H9 (cell line): ENCODE measurements around the gene STX16. TPM values are rescaled to one million over a fixed set of nuclear protein-coding genes. Genes with fewer than 3 reads are reported as not detected.

Experiments
- DNase-seq: peaks from one replicate; pipeline ENCODE4 v3.0.0-alpha.2; 2017
- H2AFZ ChIP-seq: one replicate; pipeline ENCODE4 v1.6.1; 2013; ENCODE audit warnings: mild to moderate bottlenecking, low read length, control low read depth, moderate library complexity
- H2AK5ac ChIP-seq: 2 replicates; pipeline ENCODE4 v1.6.1; 2013; ENCODE audit warnings: low read length, control low read depth, mixed read lengths; ENCODE audit not compliant: insufficient read length
- H2BK120ac ChIP-seq: one replicate; pipeline ENCODE4 v1.6.1; 2013; ENCODE audit warnings: low read depth, mild to moderate bottlenecking, low read length, control low read depth, inconsistent platforms; ENCODE audit not compliant: poor library complexity, severe bottlenecking
- H2BK12ac ChIP-seq: 2 replicates; pipeline ENCODE4 v1.6.1; 2013; ENCODE audit warnings: low read length, control low read depth, mixed read lengths, low read depth; ENCODE audit not compliant: insufficient read length
- H2BK15ac ChIP-seq: 2 replicates; pipeline ENCODE4 v1.6.1; 2013; ENCODE audit warnings: low read depth, low read length, control low read depth
- H2BK20ac ChIP-seq: one replicate; pipeline ENCODE4 v1.6.1; 2013; ENCODE audit warnings: low read depth, mild to moderate bottlenecking, low read length, control low read depth, inconsistent platforms; ENCODE audit not compliant: poor library complexity, severe bottlenecking
- H2BK5ac ChIP-seq: 2 replicates; pipeline ENCODE4 v1.6.1; 2013; ENCODE audit warnings: low read length, control low read depth, mixed read lengths; ENCODE audit not compliant: insufficient read length
- H3K14ac ChIP-seq: 2 replicates; pipeline ENCODE4 v1.6.1; 2013; ENCODE audit warnings: low read length, control low read depth; ENCODE audit not compliant: insufficient read depth
- H3K18ac ChIP-seq: 2 replicates; pipeline ENCODE4 v1.6.1; 2013; ENCODE audit warnings: low read depth, mild to moderate bottlenecking, mixed read lengths, low read length, control low read depth; ENCODE audit not compliant: insufficient read length
- H3K23ac ChIP-seq: 2 replicates; pipeline ENCODE4 v1.6.1; 2013; ENCODE audit warnings: low read length, control low read depth, mixed read lengths, low read depth; ENCODE audit not compliant: insufficient read length
- H3K23me2 ChIP-seq: 2 replicates; pipeline ENCODE4 v1.6.1; 2013; ENCODE audit warnings: low read depth, mild to moderate bottlenecking, mixed read lengths, low read length, control low read depth; ENCODE audit not compliant: insufficient read length, poor library complexity, severe bottlenecking
- H3K27ac ChIP-seq: 2 replicates; pipeline ENCODE4 v1.5.1; 2013; ENCODE audit warnings: low read length, control low read depth, mixed read lengths, low read depth; ENCODE audit not compliant: insufficient read length
- H3K27me3 ChIP-seq: 2 replicates; pipeline ENCODE4 v1.6.1; 2013; ENCODE audit warnings: low read length, control low read depth, inconsistent platforms; ENCODE audit not compliant: insufficient read depth
- H3K4ac ChIP-seq: 2 replicates; pipeline ENCODE4 v1.6.1; 2013; ENCODE audit warnings: low read depth, mild to moderate bottlenecking, control low read depth, inconsistent platforms, low read length, moderate library complexity
- H3K4me1 ChIP-seq: 2 replicates; pipeline ENCODE4 v1.6.1; 2013; ENCODE audit warnings: low read length, control low read depth, inconsistent platforms; ENCODE audit not compliant: insufficient read depth
- H3K4me2 ChIP-seq: 2 replicates; pipeline ENCODE4 v1.6.1; 2013; ENCODE audit warnings: low read length, control low read depth, mixed read lengths; ENCODE audit not compliant: insufficient read length, insufficient read depth
- H3K56ac ChIP-seq: 2 replicates; pipeline ENCODE4 v1.6.1; 2013; ENCODE audit warnings: low read depth, mild to moderate bottlenecking, mixed read lengths, low read length, control low read depth; ENCODE audit not compliant: insufficient read length
- H3K79me1 ChIP-seq: 2 replicates; pipeline ENCODE4 v1.6.1; 2013; ENCODE audit warnings: low read depth, mild to moderate bottlenecking, moderate library complexity, low read length, control low read depth, inconsistent platforms; ENCODE audit not compliant: insufficient read depth, poor library complexity, severe bottlenecking
- H3K79me2 ChIP-seq: 2 replicates; pipeline ENCODE4 v1.6.1; 2013; ENCODE audit warnings: low read length, control low read depth, inconsistent platforms; ENCODE audit not compliant: insufficient read depth
- H3K9ac ChIP-seq: 2 replicates; pipeline ENCODE4 v1.6.1; 2013; ENCODE audit warnings: low read length, control low read depth, mixed read lengths; ENCODE audit not compliant: insufficient read length; ENCODE audit errors: extremely low read depth
- H3K9me3 ChIP-seq: one replicate; pipeline ENCODE4 v1.6.1; 2013; ENCODE audit warnings: low read depth, low read length, inconsistent platforms; ENCODE audit not compliant: control insufficient read depth
- H3T11ph ChIP-seq: one replicate; pipeline ENCODE4 v1.6.1; 2013; ENCODE audit warnings: mild to moderate bottlenecking, low read length, control low read depth, inconsistent platforms
- H4K20me1 ChIP-seq: one replicate; pipeline ENCODE4 v1.6.1; 2013; ENCODE audit not compliant: control insufficient read depth, insufficient read length, insufficient read depth
- H4K5ac ChIP-seq: 2 replicates; pipeline ENCODE4 v1.6.1; 2013; ENCODE audit warnings: low read depth, mild to moderate bottlenecking, mixed read lengths, low read length, control low read depth; ENCODE audit not compliant: insufficient read length
- H4K8ac ChIP-seq: replicated peaks from 2 replicates; pipeline ENCODE4 v1.6.1; 2013; ENCODE audit warnings: low read length, control low read depth, mixed read lengths, low read depth; ENCODE audit not compliant: insufficient read length
- H4K91ac ChIP-seq: 2 replicates; pipeline ENCODE4 v1.6.1; 2013; ENCODE audit warnings: low read depth, mild to moderate bottlenecking, moderate library complexity, mixed read lengths, low read length, control low read depth; ENCODE audit not compliant: insufficient read length
- H3K27ac Mint-ChIP-seq, 3 experiments: 2 replicates in 2 of 3; 3 replicates in 1 of 3; pipeline ENCODE4 v1.8.0; 2020 to 2021; ENCODE audit warnings: mixed read lengths in 3 of 3, mild to moderate bottlenecking in 1 of 3, moderate library complexity in 1 of 3
- H3K27me3 Mint-ChIP-seq: 2 replicates; pipeline ENCODE4 v1.8.0; 2021; ENCODE audit warnings: low read depth, mild to moderate bottlenecking, moderate library complexity, mixed read lengths
- H3K36me3 Mint-ChIP-seq, 3 experiments: 2 replicates in 2 of 3; 3 replicates in 1 of 3; pipeline ENCODE4 v1.8.0; 2020 to 2021; ENCODE audit warnings: low read depth in 3 of 3, mixed read lengths in 3 of 3; ENCODE audit not compliant: insufficient read depth in 1 of 3
- H3K4me1 Mint-ChIP-seq, 2 experiments: 2 replicates each; pipeline ENCODE4 v1.8.0; 2020; ENCODE audit warnings: mixed read lengths in 2 of 2
- H3K4me3 Mint-ChIP-seq, 2 experiments: 2 replicates in 1 of 2; 3 replicates in 1 of 2; pipeline ENCODE4 v1.8.0; 2020 to 2021; ENCODE audit warnings: mild to moderate bottlenecking in 2 of 2, mixed read lengths in 2 of 2, moderate library complexity in 1 of 2
- H3K9me3 Mint-ChIP-seq, 2 experiments: 2 replicates in 1 of 2; 3 replicates in 1 of 2; pipeline ENCODE4 v1.8.0; 2020; ENCODE audit warnings: mild to moderate bottlenecking in 2 of 2, mixed read lengths in 2 of 2, moderate library complexity in 1 of 2
- CTCF ChIP-seq: fragments of 200-600 bp; sonication (generic); conservative IDR thresholded peaks from 3 replicates; pipeline ENCODE4 v1.8.0; 2021; ENCODE audit warnings: antibody characterized with exemption, mild to moderate bottlenecking
- WGBS: extraction: QIAGEN DNeasy Blood & Tissue Kit; methylation state at CpG from one replicate; pipeline ENCODE4 v1.1.7; 2013; ENCODE audit warnings: missing lambda C conversion rate, low lambda C conversion rate, mixed read lengths; ENCODE audit not compliant: insufficient read length; ENCODE audit errors: extremely low coverage; 5-methylcytosine and 5-hydroxymethylcytosine counted together
- total RNA-seq: library from RNA; stranded (reverse); gene quantifications from 2 replicates; pipeline ENCODE4 v1.2.1, GENCODE V29; 2021

STX16 gene
- total RNA-seq, 1 experiment from 2014 or later, result 87.8 TPM

- H3K27me3 Mint-ChIP-seq, result peaks cover 2% of the 10 kb centered on the region
- H2AK5ac ChIP-seq, result no peak overlapping the region
- no peak overlapping the region for H3T11ph ChIP-seq
- peaks cover 2% of the 10 kb centered on the region for H4K20me1 ChIP-seq
- no peak overlapping the region for H2BK5ac ChIP-seq
- no peak overlapping the region for H3K9ac ChIP-seq
- H3K79me1 ChIP-seq, result no peaks in the 10 kb centered on the region
- peaks cover 0 to 5% (median 2%) of the 10 kb centered on the region in 3 experiments; a peak in 4 of 7 replicates for H3K36me3 Mint-ChIP-seq
- no peak overlapping the region for H4K91ac ChIP-seq
- no peak overlapping the region for H4K5ac ChIP-seq
- H3K4me1 ChIP-seq, result no peaks in the 10 kb centered on the region
- H3K4ac ChIP-seq, result no peak overlapping the region
- no peak overlapping the region for H3K23ac ChIP-seq
- TF ChIP-seq CTCF, result 0 out of 3 replicates have a peak, but pooled peaks have one; percentile 13
- H3K9me3 ChIP-seq, result no peaks in the 10 kb centered on the region
- H2BK15ac ChIP-seq, result no peak overlapping the region
- peaks cover 18% of the 10 kb centered on the region for H3K23me2 ChIP-seq
- H2BK120ac ChIP-seq, result no peak overlapping the region
- WGBS, result no CpG with 5 or more reads among the region's 7 CpGs
- H3K56ac ChIP-seq, result no peak overlapping the region
- no peak for DNase-seq
- H4K8ac ChIP-seq, result no peak overlapping the region
- H3K79me2 ChIP-seq, result 0 out of 2 replicates have a peak, but pooled peaks cover 3% of the 10 kb centered on the region
- H3K4me1 Mint-ChIP-seq, result peaks cover 12% of the 10 kb centered on the region in 2 experiments
- H3K18ac ChIP-seq, result no peak overlapping the region
- no peaks in the 10 kb centered on the region; the same call in 1 of the 2 replicates for H3K27me3 ChIP-seq
- no peak overlapping the region for H3K27ac Mint-ChIP-seq
- H2AFZ ChIP-seq, result no peak overlapping the region
- no peak overlapping the region for H3K14ac ChIP-seq
- no peak overlapping the region for H3K27ac ChIP-seq
- H3K4me3 Mint-ChIP-seq, result no peak overlapping the region
- no peaks in the 10 kb centered on the region; a peak in 1 of 5 replicates for H3K9me3 Mint-ChIP-seq
- no peak overlapping the region for H2BK12ac ChIP-seq
- no peak overlapping the region for H2BK20ac ChIP-seq
- H3K4me2 ChIP-seq, result no peak overlapping the region
These were observed 3.8 kb upstream of the STX16 start for GRCh38 chr20:58647162-58647795.
